ENCODE data around the gene ALDH1A2.

DNA sequence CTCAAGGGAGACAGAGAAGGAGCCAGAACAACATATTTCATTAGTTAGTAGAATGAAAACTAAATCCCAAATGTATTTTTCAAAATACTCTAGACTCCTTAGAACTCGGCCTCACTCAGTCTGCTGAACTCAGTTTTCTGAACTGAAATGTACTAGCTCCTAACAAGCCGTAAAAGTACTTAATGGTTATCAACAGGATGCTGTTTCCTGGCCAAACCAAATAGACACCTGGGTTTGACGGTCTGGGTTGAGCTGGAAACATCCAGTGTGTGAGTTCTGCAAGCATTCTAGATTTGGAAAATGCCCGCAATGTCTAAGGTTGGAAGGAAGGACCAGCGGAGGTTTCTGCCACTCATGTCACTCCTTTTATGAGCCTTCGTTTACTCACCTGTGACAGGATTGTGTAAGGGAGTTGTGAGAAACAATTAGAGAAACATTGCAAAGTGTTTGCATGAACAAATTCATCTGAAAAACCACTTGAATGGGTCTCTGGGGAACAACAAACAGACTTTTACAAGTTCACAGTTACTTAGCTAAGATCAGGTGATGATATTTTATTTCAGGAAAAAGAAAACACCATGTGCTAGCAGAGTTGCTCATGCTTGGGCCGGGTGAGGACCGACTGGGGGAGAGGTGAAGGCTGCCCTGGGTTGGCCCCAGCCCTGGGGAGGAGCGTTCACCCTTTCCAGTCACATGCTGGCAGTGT is 151.0 kb downstream of the ALDH1A2 start:
- TF ChIP-seq, protein P1, sequence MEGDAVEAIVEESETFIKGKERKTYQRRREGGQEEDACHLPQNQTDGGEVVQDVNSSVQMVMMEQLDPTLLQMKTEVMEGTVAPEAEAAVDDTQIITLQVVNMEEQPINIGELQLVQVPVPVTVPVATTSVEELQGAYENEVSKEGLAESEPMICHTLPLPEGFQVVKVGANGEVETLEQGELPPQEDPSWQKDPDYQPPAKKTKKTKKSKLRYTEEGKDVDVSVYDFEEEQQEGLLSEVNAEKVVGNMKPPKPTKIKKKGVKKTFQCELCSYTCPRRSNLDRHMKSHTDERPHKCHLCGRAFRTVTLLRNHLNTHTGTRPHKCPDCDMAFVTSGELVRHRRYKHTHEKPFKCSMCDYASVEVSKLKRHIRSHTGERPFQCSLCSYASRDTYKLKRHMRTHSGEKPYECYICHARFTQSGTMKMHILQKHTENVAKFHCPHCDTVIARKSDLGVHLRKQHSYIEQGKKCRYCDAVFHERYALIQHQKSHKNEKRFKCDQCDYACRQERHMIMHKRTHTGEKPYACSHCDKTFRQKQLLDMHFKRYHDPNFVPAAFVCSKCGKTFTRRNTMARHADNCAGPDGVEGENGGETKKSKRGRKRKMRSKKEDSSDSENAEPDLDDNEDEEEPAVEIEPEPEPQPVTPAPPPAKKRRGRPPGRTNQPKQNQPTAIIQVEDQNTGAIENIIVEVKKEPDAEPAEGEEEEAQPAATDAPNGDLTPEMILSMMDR (conservative IDR thresholded peaks at IDR 0.05): no peak
- TF ChIP-seq EZH2 (IDR thresholded peaks at IDR 0.05; ENCODE audit: low read depth): no peak
